IPS-20b (cell line): ENCODE measurements around the gene LRRN2.
A peak's percentile ranks its signal among the peaks of the same experiment; 100 is the strongest.
"Not testable (repeated sequence)": the region's sequence is repeated elsewhere in the genome, so short reads cannot be mapped to it uniquely, and the experiment has no call there.

ENCODE experiments used
- H3K27ac ChIP-seq: one replicate; pipeline ENCODE4 v1.5.1; 2013; ENCODE audit warnings: low read length
- H3K27me3 ChIP-seq: 2 replicates; pipeline ENCODE4 v1.6.1; 2013; ENCODE audit warnings: mild to moderate bottlenecking, low read length, inconsistent platforms; ENCODE audit not compliant: insufficient read depth
- H3K36me3 ChIP-seq: 2 replicates; pipeline ENCODE4 v1.6.1; 2013; ENCODE audit warnings: low read depth, mild to moderate bottlenecking, inconsistent platforms, low read length, moderate library complexity; ENCODE audit not compliant: insufficient read depth
- H3K4me1 ChIP-seq: 2 replicates; pipeline ENCODE4 v1.6.1; 2013; ENCODE audit warnings: mild to moderate bottlenecking, control low read depth, inconsistent platforms, low read length, moderate library complexity; ENCODE audit not compliant: insufficient read depth
- H3K4me3 ChIP-seq: 2 replicates; pipeline ENCODE4 v1.5.1; 2013; ENCODE audit warnings: mild to moderate bottlenecking, low read length, inconsistent platforms
- H3K9ac ChIP-seq: 2 replicates; pipeline ENCODE4 v1.6.1; 2013; ENCODE audit warnings: low read depth, mild to moderate bottlenecking, inconsistent platforms, low read length, moderate library complexity
- H3K9me3 ChIP-seq: 2 replicates; pipeline ENCODE4 v1.6.1; 2013; ENCODE audit warnings: mild to moderate bottlenecking, low read depth, low read length, inconsistent platforms; ENCODE audit not compliant: insufficient read depth

LRRN2 gene

DNA sequence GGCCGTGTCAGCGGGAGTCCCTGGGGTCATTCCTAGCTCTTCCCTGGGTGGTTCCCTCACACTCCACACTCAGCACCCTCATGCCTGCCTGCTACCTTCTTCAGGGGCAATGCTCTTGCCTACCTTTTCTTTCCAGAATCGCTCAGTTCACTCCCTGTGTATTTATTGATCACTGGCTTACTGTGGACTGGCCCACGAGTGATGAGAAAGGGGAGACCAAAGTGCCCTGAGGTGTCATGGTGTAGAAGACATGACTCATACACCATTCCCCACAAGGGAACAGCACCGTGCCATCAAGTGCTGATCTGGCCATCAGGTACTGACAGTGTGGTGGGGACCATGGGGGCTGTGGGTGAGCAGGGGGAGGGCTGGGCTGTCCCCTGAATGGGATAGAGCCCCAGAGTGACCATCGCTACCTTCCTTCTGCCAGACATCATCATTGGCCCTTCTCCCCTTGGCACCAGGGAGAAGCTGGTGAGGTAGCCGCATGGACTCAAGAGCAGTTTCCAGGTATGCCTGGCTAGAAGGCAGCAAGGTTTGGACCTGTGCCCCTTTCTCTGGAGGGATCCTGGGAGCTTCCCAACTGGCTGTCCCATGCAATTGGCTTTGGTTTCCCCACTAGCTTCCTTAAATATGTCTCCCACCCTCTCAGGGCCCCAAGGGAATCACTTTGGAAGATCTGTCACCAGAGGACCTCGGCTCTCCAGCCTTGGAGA lies 17.2 kb upstream of the LRRN2 start:
- H3K9ac ChIP-seq, result no peak overlapping the region
- H3K36me3 ChIP-seq, result no peaks in the 10 kb centered on the region
- peaks cover 49% of the 10 kb centered on the region for H3K27me3 ChIP-seq
- H3K4me3 ChIP-seq, result no peak overlapping the region
- no peaks in the 10 kb centered on the region for H3K9me3 ChIP-seq
- H3K27ac ChIP-seq, result no peak overlapping the region
- peaks cover 16% of the 10 kb centered on the region for H3K4me1 ChIP-seq

- Histone ChIP-seq H3K4me1 (peaks cover 3% of the 10 kb centered on the region; the same call in 1 of the 2 replicates), H3K27ac (no peak overlapping the region), H3K9me3 (no peaks in the 10 kb centered on the region), H3K9ac (no peak overlapping the region), H3K4me3 (no peak overlapping the region), H3K36me3 (no peaks in the 10 kb centered on the region), H3K27me3 (peaks cover 35% of the 10 kb centered on the region)
Observed at GRCh38 chr1:204701229-204701628, 15.7 kb upstream of the LRRN2 start.

- Histone ChIP-seq H3K36me3 (no peaks in the 10 kb centered on the region), H3K9me3 (no peaks in the 10 kb centered on the region), H3K4me1 (0 out of 2 replicates have a peak, but pooled peaks cover 3% of the 10 kb centered on the region), H3K4me3 (no peak overlapping the region), H3K27ac (no peak overlapping the region), H3K9ac (no peak overlapping the region), H3K27me3 (0 out of 2 replicates have a peak, but pooled peaks cover 11% of the 10 kb centered on the region)
Observed at GRCh38 chr1:204697893-204698292, 12.4 kb upstream of the LRRN2 start.

DNA sequence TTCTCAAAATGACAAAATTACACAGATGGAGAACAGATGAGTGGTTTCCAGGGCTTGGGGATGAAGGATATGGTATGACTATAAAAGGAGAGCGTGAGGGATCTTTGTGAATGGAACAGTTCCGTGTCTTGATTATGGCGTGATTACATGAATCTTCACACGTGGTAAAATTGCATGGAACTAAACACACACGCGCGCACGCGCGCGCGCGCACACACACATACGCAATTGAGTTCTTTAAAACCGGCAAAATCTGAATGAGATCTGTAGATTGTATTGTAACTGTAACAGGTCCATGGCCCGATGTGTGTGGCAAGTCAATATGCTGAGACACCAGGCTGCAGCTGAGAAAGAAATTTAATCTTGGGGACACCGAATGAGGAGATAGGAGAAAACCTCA lies 11.1 kb upstream of the LRRN2 start:
- Histone ChIP-seq H3K9ac (no peak overlapping the region), H3K9me3 (no peaks in the 10 kb centered on the region), H3K4me3 (no peak overlapping the region), H3K36me3 (no peaks in the 10 kb centered on the region), H3K4me1 (0 out of 2 replicates have a peak, but pooled peaks cover 4% of the 10 kb centered on the region), H3K27ac (no peak overlapping the region), H3K27me3 (no peaks in the 10 kb centered on the region)

DNA sequence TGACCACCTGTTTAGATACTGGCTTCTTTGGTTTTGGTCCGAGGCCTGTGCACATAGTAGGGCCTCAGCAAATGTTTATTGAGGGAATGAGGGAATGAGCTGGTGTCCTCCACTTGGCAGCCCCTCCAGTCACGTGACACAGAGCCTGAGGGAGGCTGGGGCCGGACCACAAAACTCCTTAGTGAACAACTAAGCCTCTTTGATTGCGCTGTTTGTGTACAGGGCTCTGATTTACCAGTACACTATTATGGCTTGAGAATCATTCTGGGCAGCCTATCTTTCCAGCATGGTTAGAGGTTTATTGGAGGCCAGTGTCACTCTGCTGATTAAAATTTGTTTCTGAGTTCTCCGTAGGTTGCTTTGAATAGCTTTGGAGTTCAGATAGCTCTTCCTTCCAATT lies 10.2 kb upstream of the LRRN2 start:
- no peaks in the 10 kb centered on the region for H3K36me3 ChIP-seq
- H3K4me3 ChIP-seq, result no peak overlapping the region
- H3K4me1 ChIP-seq, result 0 out of 2 replicates have a peak, but pooled peaks cover 4% of the 10 kb centered on the region
- no peaks in the 10 kb centered on the region for H3K27me3 ChIP-seq
- no peak overlapping the region for H3K9ac ChIP-seq
- no peaks in the 10 kb centered on the region for H3K9me3 ChIP-seq
- H3K27ac ChIP-seq, result no peak overlapping the region

GRCh38 chr1:204694145-204694544 lies 8.6 kb upstream of the LRRN2 start:
- Histone ChIP-seq H3K4me3 (no peak overlapping the region), H3K27ac (no peak overlapping the region), H3K9ac (no peak overlapping the region), H3K4me1 (0 out of 2 replicates have a peak, but pooled peaks cover 4% of the 10 kb centered on the region), H3K9me3 (no peaks in the 10 kb centered on the region), H3K36me3 (no peaks in the 10 kb centered on the region), H3K27me3 (peaks cover 6% of the 10 kb centered on the region; the same call in 1 of the 2 replicates)

GRCh38 chr1:204692841-204693356 lies 7.4 kb upstream of the LRRN2 start:
- H3K36me3 ChIP-seq, result no peaks in the 10 kb centered on the region
- H3K27me3 ChIP-seq, result peaks cover 18% of the 10 kb centered on the region
- H3K9me3 ChIP-seq, result no peaks in the 10 kb centered on the region
- 0 out of 2 replicates have a peak overlapping the region, but pooled peaks have one; percentile 26 for H3K4me3 ChIP-seq
- H3K27ac ChIP-seq, result no peak overlapping the region
- H3K4me1 ChIP-seq, result 0 out of 2 replicates have a peak, but pooled peaks cover 4% of the 10 kb centered on the region
- no peak overlapping the region for H3K9ac ChIP-seq

DNA sequence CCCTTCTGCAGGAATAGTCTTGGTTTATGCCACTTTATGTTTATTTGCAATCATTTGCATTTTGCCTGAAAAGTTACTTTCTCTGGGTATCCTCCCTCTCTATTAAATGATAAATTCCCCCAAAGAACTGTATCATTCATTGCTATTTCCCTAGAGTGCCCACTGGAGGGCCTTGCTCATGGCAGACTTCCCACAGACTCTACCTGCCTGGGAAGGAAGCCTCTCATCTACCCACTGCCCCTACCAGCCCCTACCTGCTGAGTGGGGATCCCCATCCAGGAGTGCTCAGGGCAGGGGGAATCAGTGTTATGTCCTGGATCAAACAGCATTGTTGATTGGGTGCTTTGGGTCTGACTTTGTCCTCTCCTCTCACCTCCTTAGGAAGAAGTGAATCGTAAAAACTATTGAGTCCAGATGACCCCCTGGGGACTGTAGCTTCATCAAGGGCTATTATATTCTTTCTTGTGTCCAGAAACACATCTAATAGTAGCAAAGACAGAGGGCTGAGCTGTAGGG lies 6.8 kb upstream of the LRRN2 start:
- Histone ChIP-seq H3K4me3 (0 out of 2 replicates have a peak overlapping the region, but pooled peaks have one; percentile 26), H3K9me3 (no peaks in the 10 kb centered on the region), H3K4me1 (0 out of 2 replicates have a peak, but pooled peaks cover 4% of the 10 kb centered on the region), H3K27me3 (peaks cover 24% of the 10 kb centered on the region), H3K9ac (no peak overlapping the region), H3K27ac (no peak overlapping the region), H3K36me3 (no peaks in the 10 kb centered on the region)

DNA sequence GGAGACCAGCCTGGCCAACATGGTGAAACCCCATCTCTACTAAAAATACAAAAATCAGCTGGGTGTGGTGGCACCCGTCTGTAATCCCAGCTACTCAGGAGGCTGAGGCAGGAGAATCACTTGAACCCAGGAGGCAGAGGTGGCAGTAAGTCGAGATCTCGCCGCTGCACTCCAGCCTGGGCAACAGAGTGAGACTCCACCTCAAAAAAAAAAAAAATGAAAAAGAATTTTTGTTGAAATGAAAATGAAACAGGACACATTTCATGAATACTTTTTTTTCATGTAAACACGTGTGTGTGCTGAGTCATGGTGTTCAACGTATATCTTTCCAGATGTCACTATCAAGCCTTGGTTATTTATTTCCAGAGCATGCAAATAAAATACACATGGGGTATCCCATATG lies 5.8 kb upstream of the LRRN2 start:
- not testable (repeated sequence) for H3K9ac ChIP-seq, H3K9me3 ChIP-seq, H3K27ac ChIP-seq, H3K4me1 ChIP-seq, H3K4me3 ChIP-seq, H3K36me3 ChIP-seq
- peaks cover 34% of the 10 kb centered on the region for H3K27me3 ChIP-seq

GRCh38 chr1:204688776-204689175 lies 3.2 kb upstream of the LRRN2 start:
- peaks cover 8% of the 10 kb centered on the region; the same call in 1 of the 2 replicates for H3K4me1 ChIP-seq
- no peak overlapping the region for H3K9ac ChIP-seq
- no peak overlapping the region for H3K27ac ChIP-seq
- no peaks in the 10 kb centered on the region for H3K36me3 ChIP-seq
- H3K4me3 ChIP-seq, result no peak overlapping the region
- H3K27me3 ChIP-seq, result peaks cover 59% of the 10 kb centered on the region
- no peaks in the 10 kb centered on the region for H3K9me3 ChIP-seq

- peaks cover 5% of the 10 kb centered on the region; the same call in 1 of the 2 replicates for H3K4me1 ChIP-seq
- H3K36me3 ChIP-seq, result no peaks in the 10 kb centered on the region
- no peak overlapping the region for H3K27ac ChIP-seq
- H3K4me3 ChIP-seq, result no peak overlapping the region
- H3K27me3 ChIP-seq, result peaks cover 66% of the 10 kb centered on the region
- H3K9ac ChIP-seq, result no peak overlapping the region
- no peaks in the 10 kb centered on the region for H3K9me3 ChIP-seq
Observed at GRCh38 chr1:204688007-204688406, 2.5 kb upstream of the LRRN2 start.
